GM23248 (cell line): ENCODE measurements around the gene BASP1.

ENCODE experiments used
- EZH2 ChIP-seq: fragments of 200-600 bp; sonication (generic); IDR thresholded peaks from 2 replicates; pipeline ENCODE4 v1.6.1; 2018; ENCODE audit warnings: antibody characterized with exemption, mild to moderate bottlenecking; ENCODE audit not compliant: insufficient read depth, poor library complexity, severe bottlenecking
- EZH2phosphoT487 ChIP-seq: fragments of 200-600 bp; sonication (generic); IDR thresholded peaks from 2 replicates; pipeline ENCODE4 v1.6.1; 2018; ENCODE audit warnings: antibody characterized with exemption, moderate library complexity, mild to moderate bottlenecking, low read depth; ENCODE audit not compliant: insufficient read depth

DNA sequence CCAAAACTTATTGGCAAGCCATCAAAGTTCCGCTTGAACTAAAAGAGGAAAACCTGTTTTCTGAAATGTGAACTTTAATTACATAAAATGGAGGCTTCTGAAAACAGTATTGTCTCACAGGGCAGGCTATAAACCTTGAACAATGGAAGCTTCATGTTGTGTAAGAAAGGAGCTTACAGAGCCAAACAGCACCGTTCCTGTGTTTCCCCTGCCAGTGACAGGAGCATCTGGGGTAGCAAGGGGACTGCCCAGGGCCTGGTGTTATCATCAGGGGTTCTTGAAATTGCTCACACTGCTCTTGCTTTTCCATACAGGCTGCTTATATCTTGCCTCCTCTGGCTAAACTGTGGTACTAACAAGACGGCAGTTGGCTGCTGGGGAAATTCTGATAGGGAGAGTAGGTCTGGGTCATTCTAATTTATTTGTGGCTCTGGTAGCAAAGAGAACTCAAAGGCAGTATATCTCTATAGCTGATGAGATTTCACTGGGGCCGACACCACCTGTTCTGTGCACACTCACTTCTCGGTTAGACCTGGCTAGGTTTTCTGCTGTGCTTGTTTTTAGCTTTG lies 40.4 kb downstream of the BASP1 start:
- TF ChIP-seq EZH2 (no peak), EZH2phosphoT487 (no peak)
